HG03064 (cell line): ENCODE data around the gene ALPL.

Source experiments
- ATAC-seq: cut with Tn5 transposase; IDR thresholded peaks from one replicate; pipeline ENCODE4 v1.9.1; 2021; ENCODE audit warnings: low read depth; ENCODE audit not compliant: unreplicated experiment

Gene ALPL

GRCh38 chr1:21574466-21575151 lies 65.4 kb downstream of the ALPL start:
- no peak for ATAC-seq

- ATAC-seq = no peak
These were observed 66.2 kb downstream of the ALPL start for GRCh38 chr1:21575351-21575942.

DNA sequence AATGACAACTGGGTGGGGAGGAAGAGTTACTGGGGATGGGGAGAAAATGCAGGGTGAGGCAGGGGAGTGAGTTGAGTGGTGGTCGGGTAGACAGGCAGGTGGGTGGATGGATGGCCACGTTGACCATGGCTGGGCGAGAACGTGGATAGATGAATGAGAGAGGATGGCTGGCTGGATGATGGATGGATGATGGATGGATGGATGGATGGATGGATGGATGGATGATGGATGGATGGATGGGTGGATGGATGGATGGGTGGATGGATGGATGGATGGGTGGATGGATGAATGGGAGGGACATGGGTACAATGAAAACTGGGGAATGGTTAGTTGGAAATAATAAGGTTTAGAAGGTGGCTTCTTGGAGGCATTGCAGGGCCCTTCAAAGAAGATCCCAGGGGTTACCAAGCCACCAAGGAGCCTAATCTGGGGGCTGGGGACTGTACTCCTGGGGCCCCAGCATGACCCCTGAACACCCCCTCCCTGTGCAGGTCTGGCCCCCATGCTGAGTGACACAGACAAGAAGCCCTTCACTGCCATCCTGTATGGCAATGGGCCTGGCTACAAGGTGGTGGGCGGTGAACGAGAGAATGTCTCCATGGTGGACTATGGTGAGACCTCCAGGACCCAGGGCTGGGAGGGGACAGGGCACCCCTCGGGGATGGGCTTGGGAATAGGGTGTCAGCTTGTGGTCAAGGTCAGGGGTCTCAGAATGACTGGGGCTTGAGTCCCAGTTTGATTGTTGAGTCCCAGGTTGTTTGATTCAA lies 67.0 kb downstream of the ALPL start:
- no peak for ATAC-seq

DNA sequence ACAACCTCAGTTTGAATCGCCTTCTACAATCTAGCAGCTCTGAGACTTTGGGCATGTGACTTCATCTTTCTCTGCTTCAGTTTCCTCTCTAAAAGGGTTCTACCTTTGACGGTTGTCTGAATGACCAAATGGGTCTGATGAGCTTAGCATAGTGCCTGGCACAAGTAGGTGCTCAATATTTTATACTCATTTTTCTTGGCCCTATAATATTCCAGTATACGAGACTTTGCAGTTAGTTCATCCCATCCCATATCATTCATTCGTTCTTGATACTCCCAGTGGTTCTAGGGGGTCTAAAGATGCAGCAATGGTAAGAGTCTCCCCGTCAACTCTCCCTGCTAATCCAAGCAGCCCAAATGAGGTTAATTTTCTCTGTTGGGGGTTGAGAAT lies 67.6 kb downstream of the ALPL start:
- no peak for ATAC-seq

DNA sequence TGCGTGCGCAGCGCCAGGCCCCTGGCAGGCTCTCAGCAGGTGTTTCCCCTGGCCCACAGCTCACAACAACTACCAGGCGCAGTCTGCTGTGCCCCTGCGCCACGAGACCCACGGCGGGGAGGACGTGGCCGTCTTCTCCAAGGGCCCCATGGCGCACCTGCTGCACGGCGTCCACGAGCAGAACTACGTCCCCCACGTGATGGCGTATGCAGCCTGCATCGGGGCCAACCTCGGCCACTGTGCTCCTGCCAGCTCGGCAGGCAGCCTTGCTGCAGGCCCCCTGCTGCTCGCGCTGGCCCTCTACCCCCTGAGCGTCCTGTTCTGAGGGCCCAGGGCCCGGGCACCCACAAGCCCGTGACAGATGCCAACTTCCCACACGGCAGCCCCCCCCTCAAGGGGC lies 68.1 kb downstream of the ALPL start:
- no peak for ATAC-seq

DNA sequence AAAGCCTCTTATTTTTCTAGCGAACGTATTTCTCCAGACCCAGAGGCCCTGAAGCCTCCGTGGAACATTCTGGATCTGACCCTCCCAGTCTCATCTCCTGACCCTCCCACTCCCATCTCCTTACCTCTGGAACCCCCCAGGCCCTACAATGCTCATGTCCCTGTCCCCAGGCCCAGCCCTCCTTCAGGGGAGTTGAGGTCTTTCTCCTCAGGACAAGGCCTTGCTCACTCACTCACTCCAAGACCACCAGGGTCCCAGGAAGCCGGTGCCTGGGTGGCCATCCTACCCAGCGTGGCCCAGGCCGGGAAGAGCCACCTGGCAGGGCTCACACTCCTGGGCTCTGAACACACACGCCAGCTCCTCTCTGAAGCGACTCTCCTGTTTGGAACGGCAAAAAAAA lies 68.7 kb downstream of the ALPL start:
- ATAC-seq = no peak

- ATAC-seq = no peak
These were observed 70.6 kb downstream of the ALPL start for GRCh38 chr1:21579791-21580190.

- no peak for ATAC-seq
These were observed 74.9 kb downstream of the ALPL start for GRCh38 chr1:21584096-21584495.

- no peak for ATAC-seq
These were observed 75.8 kb downstream of the ALPL start for GRCh38 chr1:21585037-21585436.

- no peak for ATAC-seq
These were observed 77.0 kb downstream of the ALPL start for GRCh38 chr1:21586222-21586621.

GRCh38 chr1:21586846-21587601 lies 77.8 kb downstream of the ALPL start:
- ATAC-seq = no peak

DNA sequence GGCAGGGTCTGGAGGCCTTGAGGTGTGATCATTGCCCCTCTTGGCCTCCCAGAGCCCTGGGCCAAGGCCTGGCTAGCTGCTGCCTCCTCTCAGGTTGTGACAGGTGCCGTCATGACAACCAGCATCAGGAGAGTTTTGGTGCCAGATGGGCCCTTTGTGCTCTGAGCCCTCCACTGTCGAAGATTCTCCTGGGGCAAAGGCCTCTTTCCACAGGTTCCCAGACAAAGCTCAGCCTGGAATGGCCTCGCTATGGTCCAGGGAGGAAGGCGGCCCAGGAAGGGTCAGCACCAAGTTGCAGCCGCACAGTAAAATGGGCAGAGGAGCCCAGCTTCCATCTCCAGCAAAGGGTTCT lies 78.4 kb downstream of the ALPL start:
- ATAC-seq = no peak

- no peak for ATAC-seq
These were observed 80.4 kb downstream of the ALPL start for GRCh38 chr1:21589618-21590017.

DNA sequence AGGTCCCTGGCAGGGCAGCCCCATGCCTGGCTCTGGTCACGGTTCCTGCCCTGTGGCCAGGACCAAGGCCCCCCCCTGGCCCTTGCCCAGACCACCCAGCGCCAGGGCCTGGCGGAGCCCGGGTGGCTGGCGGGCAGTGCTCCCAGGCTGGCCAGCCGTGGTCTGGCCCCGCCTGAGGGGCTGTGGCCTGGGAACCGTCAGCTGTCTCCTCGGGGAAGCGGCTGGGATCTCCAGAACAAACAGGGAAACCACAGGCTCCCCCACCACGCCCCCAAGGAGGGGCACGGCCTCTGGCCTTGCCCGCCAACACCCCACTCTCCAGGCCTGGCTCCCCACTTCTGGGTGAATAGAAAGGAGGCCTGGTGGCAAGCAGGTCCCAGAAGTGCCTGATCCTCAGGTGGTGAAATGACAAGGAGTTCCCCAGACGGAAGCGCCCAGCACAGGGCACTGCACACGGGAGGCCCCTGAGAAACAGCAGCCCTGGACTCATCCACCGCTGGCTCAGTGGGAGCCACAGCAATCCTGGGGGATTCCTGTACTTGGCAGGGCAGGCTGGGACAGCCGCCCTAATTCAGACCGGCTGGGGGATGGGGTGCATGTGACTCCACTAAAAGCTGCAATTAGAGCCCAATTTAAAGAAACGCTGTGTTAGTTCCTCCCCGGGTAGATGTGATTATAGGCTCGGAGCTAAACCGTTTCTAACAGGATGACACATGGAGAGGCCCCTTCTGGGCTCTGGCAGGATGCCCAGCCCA lies 81.1 kb downstream of the ALPL start:
- ATAC-seq = no peak

GRCh38 chr1:21590934-21591333 lies 81.7 kb downstream of the ALPL start:
- no peak for ATAC-seq

DNA sequence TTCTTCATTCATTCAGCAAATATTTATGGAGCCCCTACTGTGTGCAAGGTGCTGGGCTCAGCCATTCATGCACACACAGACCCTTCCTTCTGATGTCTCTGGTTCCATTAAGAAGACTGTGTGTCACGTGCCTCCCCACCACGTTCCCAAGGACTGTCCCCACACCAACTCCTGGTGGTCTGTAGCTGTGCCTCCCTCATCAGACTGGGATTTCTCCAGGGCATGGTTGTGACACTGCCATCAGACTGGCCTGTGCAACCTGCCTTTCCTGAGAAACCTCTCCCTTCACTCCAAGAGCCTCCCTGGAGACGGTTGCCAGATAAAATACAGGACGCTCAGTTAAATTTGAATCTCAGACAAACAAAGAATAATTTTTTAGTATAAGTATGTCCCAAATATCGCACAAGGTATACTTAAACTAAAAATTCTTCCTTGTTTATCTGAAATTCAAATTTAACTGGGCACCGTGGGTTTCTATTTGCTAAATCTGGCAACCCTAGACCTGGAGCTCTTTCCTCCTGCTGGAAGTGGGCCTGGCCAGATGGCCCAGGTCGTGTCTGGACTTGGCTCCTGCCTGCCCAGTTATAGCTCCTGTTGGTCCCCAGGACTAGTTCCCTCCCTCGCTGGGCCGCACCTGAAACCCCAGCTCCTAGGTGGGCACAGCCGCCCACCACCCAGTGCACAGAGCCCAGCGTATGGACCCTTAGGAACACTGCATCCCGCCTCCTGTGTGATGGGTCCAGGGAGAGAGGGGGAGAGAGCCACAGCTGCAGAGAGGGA lies 83.1 kb downstream of the ALPL start:
- ATAC-seq = no peak

DNA sequence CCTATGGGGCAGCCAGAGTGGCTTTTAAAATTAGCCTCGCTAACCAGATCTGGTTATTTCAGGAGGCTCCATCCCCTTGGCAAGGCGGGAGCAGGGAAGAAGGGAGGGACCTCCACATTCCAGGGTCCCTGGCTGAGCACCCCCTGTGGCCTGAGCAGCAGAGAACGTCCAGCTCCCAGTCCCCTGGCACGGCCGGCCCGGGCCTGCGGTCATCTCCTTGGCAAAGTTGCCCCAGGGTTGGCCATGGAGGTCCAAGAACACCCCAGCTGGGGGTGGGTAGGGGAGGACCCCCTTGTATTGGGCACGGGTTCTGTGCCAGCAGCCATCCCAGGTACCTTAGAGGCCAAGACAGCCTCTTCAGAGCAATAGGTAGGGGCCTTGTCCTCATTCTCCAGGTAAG lies 84.0 kb downstream of the ALPL start:
- no peak for ATAC-seq

DNA sequence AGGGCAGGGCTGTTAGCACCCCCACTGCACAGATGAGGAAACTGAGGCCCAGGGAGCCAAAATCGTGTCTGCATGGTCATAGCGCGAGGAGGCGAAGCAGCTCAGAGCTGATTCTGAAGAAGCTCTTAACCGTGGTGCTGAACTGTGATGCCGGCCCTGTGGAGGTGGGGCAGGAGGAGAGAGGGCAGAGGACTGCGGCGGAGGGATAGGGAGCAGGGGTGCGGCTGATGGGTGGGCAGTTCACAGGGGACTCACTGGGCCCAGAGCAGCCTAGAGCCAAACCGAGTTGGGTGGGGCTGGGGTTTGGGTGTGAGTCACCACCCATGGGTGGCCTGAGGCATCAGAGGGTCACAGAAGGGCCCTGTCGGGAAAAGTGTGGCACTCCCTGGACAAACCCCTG lies 85.3 kb downstream of the ALPL start:
- ATAC-seq = no peak

GRCh38 chr1:21594935-21595897 lies 86.0 kb downstream of the ALPL start:
- no peak for ATAC-seq
